Adipose tissue (tissue), 3 donors: ENCODE data around the gene HUS1. TPM values are rescaled to one million over a fixed set of nuclear protein-coding genes. Genes with fewer than 3 reads are reported as not detected.
"Not testable (repeated sequence)": the region's sequence is repeated elsewhere in the genome, so short reads cannot be mapped to it uniquely, and the experiment has no call there.

Source experiments
- H3K27ac ChIP-seq: one replicate; pipeline ENCODE4 v1.5.1; 2013; ENCODE audit warnings: low read depth, low read length
- WGBS, 3 donors: extraction: QIAGEN DNeasy Blood & Tissue Kit; methylation state at CpG; one replicate each; pipeline ENCODE4 v1.1.7; 2013; 5-methylcytosine and 5-hydroxymethylcytosine counted together
- polyA plus RNA-seq, 3 donors: library from polyadenylated mRNA; stranded (reverse); fragments of 200-250 nt; gene quantifications; one replicate each; pipeline ENCODE4 v1.2.3, GENCODE V29; 2013
- donor health status: healthy with polysubstance abuse.
- donor health status: Bipolar disorder and iron deficiency.
- donor health status: healthy.

HUS1 gene
- polyA plus RNA-seq: 10 to 100 TPM in 2 of 3 donors, 1 to 10 TPM in 1; 9.1 to 12.6 (median 11.4) TPM

DNA sequence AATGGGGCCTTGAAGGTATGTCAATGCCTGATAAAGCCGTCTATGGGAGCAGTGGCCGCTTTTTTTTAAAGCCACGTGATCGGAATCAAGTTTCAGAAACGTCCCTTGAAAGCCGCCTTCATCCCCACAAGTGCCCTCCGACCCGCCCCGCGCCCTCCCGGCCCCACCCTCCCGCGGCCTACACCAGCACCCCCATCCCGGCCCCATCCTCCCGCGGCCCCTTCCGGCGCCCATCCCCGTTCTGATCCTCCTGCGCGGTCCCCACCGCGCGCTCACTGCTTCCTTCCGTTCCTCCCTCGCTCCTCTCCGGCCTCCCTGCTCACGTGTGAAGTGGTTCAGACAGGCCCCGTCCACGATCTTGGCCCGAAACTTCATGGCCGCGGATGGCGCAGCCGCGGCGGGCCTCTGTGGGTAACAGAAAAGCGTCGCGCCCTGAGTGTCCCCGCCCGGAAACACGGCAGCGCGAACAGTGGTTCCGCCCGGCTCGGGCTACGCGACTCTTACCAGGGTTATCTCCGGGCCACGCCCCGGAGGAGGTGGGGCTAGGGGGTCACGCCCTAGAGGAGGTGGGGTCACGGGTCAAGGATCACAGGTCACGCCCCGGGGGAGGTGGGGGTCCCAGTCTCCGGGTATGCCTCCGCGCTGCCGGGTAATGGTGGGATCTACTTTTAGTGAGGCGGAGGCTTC lies at the start of gene HUS1:
Gene HUS1, minus strand, starts transcription at position 471 of the 687 bp plus-strand sequence. Its CDS starts 96 bp downstream, at position 375.
- 1 to 2% (median 2%) methylated on average over 62 of the region's 62 CpGs for WGBS, 3 donors
- H3K27ac ChIP-seq: peak within 1 kb of the TSS; percentile 71

GRCh38 chr7:48028938-48029337 lies 49.5 kb upstream of the HUS1 start, which contains the start of gene SUN3:
Gene SUN3, minus strand, starts transcription at chr7:48029107. Its CDS starts 169 bp downstream, at chr7:48028938.
- H3K27ac ChIP-seq: no peak within 1 kb of the TSS
- 80 to 88% (median 87%) methylated on average over 6 of the region's 6 CpGs for WGBS, 3 donors

DNA sequence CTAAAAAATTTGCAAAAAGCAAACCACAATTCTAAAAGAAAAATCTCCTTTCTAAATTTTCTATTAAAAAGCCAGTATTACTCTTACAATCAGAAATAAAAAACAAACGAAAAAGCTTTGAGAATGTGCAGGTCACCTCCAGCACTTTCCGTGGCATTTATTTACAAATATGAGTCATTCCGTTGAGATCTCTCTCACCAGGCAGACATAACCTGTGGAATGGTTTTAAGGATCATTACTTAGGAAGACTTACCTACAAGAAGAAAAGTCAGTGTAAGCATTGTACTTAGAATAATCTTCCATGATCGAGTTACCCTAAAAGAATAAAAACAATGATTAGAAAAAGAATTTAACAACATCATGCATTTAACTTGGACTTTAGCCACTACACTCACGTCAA lies 46.2 kb upstream of the HUS1 start:
- 50 to 66% (median 61%) methylated on average over 5 of the region's 5 CpGs for WGBS, 3 donors

GRCh38 chr7:48017674-48018073 lies 38.3 kb upstream of the HUS1 start:
- 89 to 92% (median 91%) methylated on average over 4 of the region's 4 CpGs for WGBS, 3 donors
- H3K27ac ChIP-seq: no peak overlapping the region

More for the DNA sequence above, 46.2 kb upstream of the HUS1 start:
- H3K27ac ChIP-seq: no peak overlapping the region

DNA sequence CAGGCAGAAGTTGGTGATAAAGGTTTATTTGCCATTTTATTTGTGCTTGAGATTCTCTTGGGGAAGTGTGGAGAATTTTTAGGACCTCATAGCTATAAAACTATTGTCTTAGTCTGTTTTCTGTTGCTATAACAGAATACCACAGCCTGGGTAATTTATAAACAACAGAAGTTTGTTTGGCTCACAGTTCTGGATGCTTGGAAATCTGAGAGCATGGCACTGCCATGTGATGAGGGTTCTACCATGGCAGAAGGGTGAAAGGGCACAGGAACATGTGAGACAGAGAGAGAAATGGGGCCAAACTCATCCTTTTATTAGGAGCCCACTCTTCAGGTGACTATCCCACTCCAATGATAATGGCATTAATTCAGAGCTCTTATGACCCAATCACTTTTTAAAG lies 37.2 kb upstream of the HUS1 start:
- no peak overlapping the region for H3K27ac ChIP-seq

DNA sequence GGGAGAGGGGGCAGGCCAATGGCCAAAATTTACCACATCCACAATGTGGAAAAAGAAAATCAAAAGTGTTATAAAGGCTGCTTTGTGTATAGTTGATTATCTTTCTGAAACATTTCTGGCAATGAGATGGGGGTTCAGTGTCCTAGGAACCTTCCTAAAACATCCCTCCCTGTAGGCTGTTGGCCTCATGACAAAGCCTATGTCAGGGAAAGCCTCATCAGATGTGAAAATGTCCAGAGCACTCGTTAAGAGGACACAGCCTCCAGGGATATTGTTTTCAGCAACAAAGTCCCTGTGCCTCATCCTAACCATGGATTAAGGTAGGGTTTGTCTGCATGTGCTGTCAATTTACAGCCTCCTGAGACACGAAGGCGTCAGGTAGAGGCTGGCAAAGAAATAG lies 32.5 kb upstream of the HUS1 start:
- no peak overlapping the region for H3K27ac ChIP-seq
- WGBS, 3 donors: 66 to 71% (median 69%) methylated on average over 3 of the region's 3 CpGs

GRCh38 chr7:48011323-48011722 lies 31.9 kb upstream of the HUS1 start:
- no peak overlapping the region for H3K27ac ChIP-seq
- 65 to 75% (median 69%) methylated on average over 2 of the region's 2 CpGs for WGBS, 3 donors

GRCh38 chr7:48009954-48010353 lies 30.5 kb upstream of the HUS1 start:
- H3K27ac ChIP-seq: no peak overlapping the region
- WGBS, 3 donors: 84 to 94% (median 91%) methylated on average over 4 of the region's 4 CpGs

DNA sequence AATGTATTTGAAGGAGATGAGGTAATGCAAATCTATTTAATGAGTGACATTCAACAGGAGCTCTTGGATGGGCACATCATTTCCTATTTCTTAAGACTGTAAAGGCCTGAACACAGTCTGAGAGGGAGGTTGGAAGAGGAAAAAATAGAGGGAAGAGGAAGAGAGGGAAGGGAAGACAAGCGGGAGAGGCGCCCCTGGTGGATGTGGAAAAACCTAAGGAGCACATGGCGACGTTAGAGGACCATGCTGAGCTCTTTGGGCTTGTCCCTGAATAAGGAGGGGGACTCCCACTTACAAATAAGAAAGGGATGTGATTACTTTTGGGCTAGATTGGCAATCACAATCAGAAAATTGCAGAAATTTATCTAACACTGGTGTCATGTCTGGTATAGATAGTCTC lies 29.8 kb upstream of the HUS1 start:
- 84 to 88% (median 85%) methylated on average over 4 of the region's 4 CpGs for WGBS, 3 donors

DNA sequence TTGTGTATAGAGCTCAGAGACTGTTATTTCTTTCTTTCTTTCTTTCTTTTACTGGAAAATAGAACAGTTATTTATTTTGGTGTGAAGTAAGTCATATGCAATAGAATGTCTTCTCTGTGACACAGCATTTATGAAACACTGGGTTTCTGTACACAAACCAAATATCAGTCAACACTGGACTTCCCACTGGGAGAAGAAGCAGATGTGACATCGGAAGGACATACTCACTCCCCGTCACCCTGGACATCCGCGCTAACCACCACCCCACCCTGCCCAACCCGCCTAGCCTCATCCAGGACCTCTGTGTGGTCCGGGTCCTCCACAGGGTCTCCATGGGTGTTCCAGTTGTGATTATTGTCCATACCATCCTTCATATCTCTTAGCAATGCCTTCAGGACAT lies 27.5 kb upstream of the HUS1 start:
- H3K27ac ChIP-seq: no peak overlapping the region
- 81 to 91% (median 87%) methylated on average over 6 of the region's 6 CpGs for WGBS, 3 donors

More for the DNA sequence above, 29.8 kb upstream of the HUS1 start:
- H3K27ac ChIP-seq: no peak overlapping the region

GRCh38 chr7:48004638-48005037 lies 25.2 kb upstream of the HUS1 start:
- WGBS, 3 donors: 30 to 62% (median 37%) methylated on average over 5 of the region's 5 CpGs
- H3K27ac ChIP-seq: no peak overlapping the region

GRCh38 chr7:48004032-48004431 lies 24.6 kb upstream of the HUS1 start:
- H3K27ac ChIP-seq: no peak overlapping the region
- 35 to 58% (median 58%) methylated on average over 2 of the region's 2 CpGs for WGBS, 3 donors

DNA sequence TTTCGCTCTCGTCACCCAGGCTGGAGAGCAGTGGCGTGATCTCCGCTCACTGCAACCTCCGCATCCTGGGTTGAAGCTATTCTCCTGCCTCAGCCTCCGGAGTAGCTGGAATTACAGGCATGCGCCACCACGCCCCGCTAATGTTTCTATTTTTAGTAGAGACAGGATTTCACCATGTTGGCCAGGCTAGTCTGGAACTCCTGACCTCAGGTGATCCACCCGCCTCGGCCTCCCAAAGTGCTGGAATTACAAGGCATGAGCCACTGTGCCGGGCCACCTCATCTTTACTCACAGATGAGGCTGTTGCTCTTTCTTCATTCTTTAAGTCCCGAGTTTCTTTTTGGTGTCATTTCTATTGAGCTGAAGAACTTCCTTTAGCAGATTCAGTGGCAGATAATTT lies 20.7 kb upstream of the HUS1 start:
- not testable (repeated sequence) for H3K27ac ChIP-seq
- WGBS, 3 donors: 89 to 93% (median 93%) methylated on average over 13 of the region's 13 CpGs

- WGBS, 3 donors: 94 to 96% (median 96%) methylated on average over 12 of the region's 12 CpGs
- H3K27ac ChIP-seq: no peak overlapping the region
Observed at GRCh38 chr7:47999413-47999812, 20.0 kb upstream of the HUS1 start.

GRCh38 chr7:47992446-47992845 lies 13.0 kb upstream of the HUS1 start:
- WGBS, 3 donors: 67 to 76% (median 74%) methylated on average over 3 of the region's 3 CpGs
- no peak overlapping the region for H3K27ac ChIP-seq

- no peak overlapping the region for H3K27ac ChIP-seq
- 3% methylated on average over 23 to 26 of the region's 26 CpGs for WGBS, 3 donors
Observed at GRCh38 chr7:47991741-47992311, 12.4 kb upstream of the HUS1 start.

DNA sequence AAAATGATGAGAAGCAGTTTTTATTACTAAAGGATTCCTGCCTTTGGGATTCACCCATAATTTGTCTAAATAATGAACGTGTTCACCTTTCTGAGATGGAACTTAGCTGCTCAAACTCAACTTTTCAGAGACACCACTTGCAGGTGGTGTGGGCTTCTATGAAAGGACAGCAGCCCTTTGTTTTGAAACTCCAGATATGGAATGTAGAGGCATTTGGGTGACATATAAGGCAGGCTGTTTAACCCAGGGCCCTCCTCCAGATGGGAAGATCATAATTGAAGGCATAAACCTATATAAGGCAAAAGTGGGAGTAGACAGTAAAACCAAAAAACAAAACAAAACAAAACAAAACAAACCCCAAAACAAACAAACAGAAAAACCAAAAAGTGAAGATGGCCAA lies 11.9 kb upstream of the HUS1 start:
- H3K27ac ChIP-seq: no peak overlapping the region
- 92 to 93% (median 93%) methylated on average over 1 of the region's 1 CpG for WGBS, 3 donors

- 89 to 98% (median 95%) methylated on average over 5 of the region's 5 CpGs for WGBS, 3 donors
- no peak overlapping the region for H3K27ac ChIP-seq
Observed at GRCh38 chr7:47990592-47990991, 11.2 kb upstream of the HUS1 start.

DNA sequence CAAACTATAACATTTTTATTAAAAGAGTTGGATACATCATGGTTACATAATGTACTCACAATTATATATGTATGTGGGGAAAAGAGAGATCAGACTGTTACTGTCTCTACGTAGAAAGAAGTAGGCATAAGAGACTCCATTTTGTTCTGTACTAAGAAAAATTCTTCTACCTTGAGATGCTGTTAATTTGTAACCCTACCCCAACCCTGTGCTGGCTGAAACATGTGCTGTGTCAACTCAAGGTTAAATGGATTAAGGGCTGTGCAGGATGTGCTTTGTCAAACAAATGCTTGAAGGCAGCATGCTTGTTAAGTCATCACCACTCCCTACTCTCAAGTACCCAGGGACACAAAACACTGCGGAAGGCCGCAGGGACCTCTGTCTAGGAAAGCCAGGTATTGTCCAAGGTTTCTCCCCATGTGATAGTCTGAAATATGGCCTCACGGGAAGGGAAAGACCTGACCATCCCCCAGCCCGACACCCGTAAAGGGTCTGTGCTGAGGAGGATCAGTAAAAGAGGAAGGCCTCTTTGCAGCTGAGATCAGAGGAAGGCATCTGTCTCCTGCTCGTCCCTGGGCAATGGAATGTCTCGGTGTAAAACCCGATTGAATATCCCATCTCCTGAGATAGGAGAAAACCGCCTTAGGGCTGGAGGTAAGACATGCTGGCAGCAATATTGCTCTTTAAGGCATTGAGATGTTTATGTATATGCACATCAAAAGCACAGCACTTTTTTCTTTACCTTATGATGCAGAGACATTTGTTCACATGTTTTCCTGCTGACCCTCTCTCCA lies 10.4 kb upstream of the HUS1 start:
- not testable (repeated sequence) for H3K27ac ChIP-seq
- 63 to 72% (median 70%) methylated on average over 10 of the region's 10 CpGs for WGBS, 3 donors
